RPMI7951 (cell line): ENCODE data around the gene ASIC5. TPM values are rescaled to one million over a fixed set of nuclear protein-coding genes. Genes with fewer than 3 reads are reported as not detected.
A peak's percentile ranks its signal among the peaks of the same experiment; 100 is the strongest.

Experiments used
- DNase-seq: peaks from one replicate; pipeline ENCODE4 v3.0.0-alpha.2; 2012; ENCODE audit warnings: low read depth
- total RNA-seq: library from RNA; depleted of rRNA; stranded (reverse); fragments of >200 nt; shearing (Covaris generic); gene quantifications from 2 replicates; pipeline ENCODE4 v1.2.3, GENCODE V29; 2014

ASIC5 gene
- total RNA-seq, 1 experiment from 2014 or later = not detected

DNA sequence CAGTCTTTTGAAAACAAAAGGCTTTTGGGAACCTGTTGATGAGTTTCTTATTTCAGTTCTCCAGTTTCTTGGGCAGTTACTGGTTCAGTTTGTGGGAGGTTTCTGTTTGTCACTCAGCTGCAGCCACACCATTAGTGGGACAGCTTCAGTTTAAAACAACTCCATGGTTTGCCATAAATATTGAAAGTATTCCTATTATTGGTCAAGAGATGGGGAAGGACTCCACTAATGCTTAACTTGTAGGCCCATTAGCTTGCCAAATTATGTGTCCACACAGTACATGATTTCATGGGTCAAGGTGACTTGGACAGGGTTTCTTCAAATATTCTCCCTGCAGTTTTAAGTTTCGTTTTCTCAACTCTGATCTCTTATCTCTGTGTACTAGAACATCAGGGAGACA is 15.5 kb upstream of the ASIC5 start:
- DNase-seq = no peak

DNA sequence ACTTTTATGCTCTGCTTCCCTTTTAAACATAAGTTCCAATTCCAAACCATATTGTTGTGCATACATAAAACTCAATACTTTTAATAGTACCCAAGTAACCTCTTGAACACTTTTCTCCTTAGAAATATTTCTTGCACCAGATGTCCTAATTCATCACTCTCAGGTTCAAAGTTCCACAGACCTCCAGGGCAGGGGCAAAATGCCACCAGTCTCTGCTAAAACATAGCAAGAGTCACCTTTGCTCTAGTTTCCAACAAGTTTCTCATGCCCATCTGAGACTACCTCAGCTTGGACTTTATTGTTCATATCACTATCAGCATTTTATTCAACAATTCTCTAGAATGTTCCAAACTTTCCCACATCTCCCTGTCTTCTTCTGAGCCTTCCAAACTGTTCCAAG is 13.7 kb upstream of the ASIC5 start:
- no peak for DNase-seq

DNA sequence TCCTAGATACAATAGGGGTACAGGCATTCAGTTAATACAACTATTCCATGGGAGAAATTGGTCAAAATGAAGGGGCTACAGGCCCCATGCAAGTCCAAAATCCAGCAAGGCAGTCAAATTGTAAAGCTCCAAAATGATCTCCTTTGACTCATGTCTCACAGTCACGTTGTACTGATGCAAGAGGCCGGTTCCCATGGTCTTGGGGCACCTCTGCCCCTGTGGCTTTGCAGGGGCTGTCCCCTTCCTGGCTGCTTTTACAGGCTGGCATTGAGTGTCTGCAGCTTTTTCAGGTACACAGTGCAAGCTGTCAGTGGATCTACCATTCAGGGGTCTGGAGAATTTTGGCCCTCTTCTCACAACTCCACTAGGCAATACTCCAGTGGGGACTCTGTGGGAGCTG is 12.5 kb upstream of the ASIC5 start:
- no peak for DNase-seq

DNA sequence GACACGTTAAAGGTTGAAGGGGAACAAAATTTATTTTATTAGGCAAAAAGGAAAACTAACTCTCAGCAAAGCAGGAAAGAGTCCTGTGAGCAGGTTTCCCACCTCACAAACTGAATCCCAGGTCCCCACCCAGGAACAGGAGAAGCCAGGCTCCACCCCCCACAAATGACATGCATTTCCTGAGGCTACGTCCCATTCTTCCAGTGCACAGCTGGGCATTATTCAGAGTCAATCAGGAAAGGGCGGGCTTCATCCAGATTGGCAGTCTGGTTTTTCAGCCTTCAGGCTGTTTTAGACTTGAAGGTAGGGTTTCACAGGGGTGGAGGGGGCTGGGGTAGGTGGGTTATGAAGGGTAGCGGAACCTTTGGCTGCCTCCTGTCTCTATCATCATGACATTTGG is 11.9 kb upstream of the ASIC5 start:
- DNase-seq = no peak

DNA sequence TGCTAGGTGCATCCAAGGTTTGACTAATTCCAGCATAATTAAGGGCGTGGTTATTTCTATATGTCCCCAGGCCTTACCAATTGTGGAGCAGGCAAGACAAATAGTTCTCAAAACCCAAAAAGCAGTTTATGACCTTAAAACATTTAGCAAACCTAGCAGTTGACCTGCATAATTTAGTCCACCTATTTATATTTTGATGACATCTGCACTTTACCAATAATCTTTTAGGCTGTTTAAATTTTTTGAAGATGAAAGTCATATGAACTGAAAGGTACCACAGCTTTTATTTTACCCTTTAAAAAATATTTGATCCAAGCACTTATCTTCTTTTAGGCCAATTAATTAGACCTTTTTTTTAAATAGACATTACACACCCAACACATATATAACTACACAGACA is 9.8 kb upstream of the ASIC5 start:
- DNase-seq = no peak

DNA sequence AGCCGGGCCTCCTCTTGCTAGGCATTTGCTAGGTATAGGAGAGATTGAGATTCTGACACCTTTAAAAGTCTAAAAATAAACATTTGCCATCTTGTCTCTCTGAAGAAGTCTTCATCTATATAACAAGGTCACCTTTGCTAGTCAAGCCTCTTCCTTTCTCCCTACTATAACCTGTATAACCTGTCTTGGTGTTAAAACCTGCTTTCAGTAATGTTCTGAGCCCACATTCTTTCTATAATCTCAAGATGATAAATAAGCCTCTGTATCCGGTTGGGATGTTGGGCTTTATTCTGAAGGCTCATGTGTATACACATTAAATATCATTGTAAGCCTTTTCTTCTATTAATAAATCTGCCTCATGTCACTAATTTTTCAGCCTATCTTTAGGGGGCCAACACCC is 10.2 kb downstream of the ASIC5 start:
- no peak for DNase-seq

DNA sequence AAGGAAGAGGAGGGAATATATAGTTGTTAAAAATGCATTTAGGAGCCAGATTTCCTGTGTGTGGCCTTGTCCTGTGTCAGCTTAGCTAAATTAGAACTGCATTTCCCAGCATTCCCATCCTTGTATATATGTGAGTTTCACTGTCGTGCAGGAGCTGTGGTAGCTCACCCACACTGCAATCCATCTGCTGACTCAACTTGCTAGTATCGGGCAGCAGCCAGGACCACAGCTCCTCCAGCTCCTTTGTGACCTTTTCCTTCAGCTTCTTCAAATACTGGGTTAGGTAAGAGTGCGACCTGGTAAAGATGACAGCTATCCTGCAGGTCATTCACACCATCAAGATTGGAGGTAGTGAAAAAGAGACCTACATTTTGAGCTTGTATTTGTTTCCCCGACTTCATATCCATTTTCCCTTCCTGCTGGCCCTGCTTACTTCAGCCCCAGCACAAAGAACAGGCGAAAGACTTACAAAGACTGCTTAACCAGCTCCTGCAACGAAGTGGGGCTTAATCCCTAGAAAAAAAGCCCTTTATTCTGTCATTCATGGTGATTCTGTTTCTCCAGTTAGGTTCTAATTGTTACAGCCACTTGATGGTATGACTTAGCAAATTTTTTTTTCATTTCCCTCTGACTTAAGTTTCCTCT is 11.4 kb downstream of the ASIC5 start:
- DNase-seq = peak; percentile 77

DNA sequence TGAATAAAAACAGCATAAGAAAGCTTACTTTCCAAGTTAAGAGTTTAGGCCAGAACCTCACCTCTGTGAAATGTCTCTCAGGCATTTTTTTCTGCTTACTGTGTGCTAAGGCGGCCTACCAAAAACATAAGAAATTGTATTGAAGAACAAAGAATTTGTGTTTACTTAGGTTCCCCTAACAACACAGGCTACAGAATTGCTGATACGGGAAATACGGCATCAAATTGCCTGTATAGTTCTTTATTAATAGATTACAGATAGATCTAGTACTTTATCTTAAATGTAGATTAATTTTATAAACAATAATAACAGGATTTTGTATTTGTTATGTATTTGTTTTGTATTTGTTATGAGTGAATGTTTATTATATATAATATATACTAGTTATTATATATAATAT is 12.9 kb downstream of the ASIC5 start:
- DNase-seq = no peak

DNA sequence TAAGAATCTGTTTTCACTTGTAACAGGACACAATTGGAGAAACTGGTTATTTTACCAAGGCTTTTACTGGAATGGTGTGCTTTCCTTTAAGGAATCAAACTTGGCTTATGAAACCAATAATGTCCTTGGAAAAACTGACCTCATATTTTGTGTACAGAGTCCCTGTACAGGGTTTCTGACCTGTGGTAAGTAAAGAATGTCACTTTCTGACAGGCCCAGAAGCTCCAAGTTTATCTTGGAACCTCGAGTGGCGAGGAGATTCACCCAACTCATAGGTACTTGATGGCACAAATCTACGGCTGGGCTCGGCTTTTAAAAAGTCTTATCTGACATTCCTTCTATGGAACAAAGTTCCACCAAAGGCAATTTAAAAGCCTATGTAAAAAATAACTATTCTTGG is 17.0 kb downstream of the ASIC5 start:
- DNase-seq = no peak

DNA sequence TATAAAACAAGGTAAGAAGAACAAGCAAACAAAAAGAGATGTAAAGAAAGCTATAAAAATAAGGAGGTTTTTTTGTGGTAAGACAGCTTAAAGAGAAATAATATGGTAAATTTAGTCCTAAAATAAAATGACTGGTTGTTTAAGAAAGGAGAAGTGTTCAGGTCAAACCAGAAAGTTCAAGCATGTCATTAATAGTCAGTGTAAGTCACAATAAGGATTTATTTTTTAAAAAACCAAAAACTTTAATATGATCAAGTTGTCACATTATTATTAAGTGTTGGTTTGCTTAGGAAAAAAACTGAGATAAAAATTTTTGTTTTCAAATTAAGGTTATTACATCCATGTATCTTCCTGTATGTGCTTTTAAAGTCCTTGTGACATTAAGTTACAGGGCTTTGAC is 19.1 kb downstream of the ASIC5 start:
- DNase-seq = no peak

DNA sequence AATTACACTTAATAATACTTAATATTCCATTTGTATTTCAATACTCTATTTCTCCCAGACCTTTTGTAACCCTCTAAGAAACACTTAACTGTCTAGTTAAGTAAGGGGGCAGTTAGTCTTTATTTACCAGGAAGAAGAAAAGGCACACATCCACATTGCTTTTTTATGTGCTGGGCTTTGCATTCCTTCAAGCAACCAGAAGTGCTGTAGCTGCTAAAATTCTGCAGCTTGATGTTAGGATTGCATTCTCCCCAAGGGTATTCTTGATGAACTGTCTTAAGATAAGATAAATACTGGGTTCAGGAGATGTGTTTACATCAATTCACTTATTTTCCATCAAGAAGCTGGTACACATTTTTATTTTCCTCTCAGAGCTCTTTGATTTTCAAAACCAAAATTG is 24.0 kb downstream of the ASIC5 start:
- DNase-seq = no peak

DNA sequence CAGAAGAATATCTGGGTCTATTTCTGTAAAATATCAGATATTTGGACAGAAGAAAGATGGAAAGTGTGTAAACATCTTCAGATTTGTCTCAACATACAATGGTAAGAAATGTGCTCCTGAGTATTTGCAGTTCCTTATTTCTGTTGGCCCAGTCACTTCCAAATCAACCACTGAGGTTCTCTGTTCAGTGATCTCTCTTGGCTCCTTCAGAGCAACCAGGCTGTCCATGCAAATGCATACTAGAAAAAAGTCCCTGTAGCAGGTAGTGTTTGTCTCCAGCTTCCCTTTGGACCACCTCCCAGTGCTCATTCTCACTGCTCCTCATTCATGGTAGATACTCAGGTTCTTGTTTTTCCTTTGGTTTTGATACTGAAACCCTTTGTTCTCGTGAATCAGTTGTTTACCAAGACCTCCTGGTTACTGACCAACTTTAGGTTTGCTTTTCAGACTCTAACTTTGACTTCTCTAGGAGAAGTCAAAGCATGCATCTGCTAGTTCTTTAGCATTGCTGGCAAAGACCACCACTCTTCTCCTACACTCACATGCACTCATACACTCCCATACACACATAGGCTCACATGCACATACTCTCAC is 28.8 kb downstream of the ASIC5 start:
- no peak for DNase-seq

DNA sequence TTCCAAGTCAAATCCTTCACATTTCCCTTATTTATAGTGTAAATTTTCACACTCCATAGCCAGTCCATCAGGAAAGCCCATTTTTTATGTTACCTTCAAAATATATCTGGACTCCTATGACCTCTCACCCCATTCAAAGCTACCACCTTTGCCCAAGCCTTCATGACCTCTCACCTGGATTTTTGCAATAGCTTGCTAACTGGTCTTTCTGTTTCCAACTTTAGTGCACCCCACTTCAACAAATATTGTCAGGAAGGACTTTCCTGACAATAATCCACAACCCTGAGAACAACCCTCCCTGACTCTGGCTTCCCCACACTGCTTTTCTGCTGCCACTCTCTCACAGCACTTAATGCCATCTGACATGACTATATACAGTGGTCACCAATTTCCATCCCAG is 33.4 kb downstream of the ASIC5 start:
- no peak for DNase-seq

DNA sequence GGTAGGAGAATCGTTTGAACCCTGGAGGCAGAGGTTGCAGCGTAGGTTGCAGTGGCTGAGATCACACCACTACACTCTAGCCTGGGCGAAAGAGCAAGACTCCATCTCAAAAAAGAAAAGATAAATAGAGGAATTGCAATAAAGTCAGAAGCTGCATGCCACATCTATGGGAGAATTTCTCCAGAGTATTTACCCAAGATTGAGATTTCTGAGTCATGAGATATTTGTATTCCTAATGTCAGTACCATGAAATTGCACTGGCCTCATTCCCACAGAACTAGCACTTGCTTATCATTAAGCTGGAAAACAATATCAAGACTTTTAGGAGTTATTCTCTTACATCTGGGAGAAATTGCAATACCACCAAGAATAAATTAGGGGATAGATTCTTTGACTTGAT is 37.4 kb downstream of the ASIC5 start:
- DNase-seq = peak; percentile 13

DNA sequence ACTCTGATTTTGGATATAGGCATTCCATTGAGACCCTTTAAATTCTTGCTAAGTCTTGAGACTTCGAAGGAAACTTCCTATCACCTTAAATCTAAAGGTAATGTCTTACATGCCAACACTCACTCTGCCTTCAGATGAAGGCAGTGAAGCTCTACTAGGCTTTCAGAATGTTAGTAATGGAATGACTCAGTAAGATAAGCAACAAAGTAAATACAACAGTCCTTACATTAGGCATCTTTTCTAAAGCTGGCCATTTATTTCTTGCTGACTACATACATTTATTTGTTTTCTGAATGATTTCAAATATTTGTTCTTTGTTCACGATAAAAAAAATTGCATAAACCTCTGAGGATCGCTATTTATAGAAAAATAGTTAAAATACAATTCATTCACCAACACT is 43.5 kb downstream of the ASIC5 start:
- DNase-seq = no peak

DNA sequence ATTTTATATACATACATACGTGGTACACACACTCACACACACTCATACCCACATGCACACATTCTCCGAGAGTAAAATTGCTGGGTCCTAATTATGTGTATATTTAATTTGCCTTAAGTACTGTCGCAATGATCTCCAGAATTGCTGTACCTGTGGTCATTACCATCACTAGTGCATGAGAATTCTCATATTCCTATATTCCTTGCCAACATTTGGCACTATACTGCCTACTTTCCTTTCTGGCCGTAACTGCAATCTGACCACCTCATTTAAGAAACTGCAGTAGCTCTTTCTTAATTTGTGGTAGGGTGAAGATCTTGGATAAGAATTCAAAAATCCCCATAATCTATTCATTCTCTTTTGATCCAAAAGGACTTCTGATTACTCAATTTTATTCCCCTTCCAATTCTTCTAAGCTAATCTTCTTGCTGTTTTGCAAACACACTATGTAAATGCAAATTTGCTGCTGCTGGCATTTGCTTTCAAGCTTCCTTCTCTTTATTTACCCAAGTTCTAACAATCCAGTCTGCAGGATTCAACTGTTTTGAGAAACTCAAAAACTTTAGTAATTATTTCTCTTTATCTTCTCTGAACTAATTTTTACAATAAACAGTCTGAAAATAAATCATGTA is 45.1 kb downstream of the ASIC5 start:
- no peak for DNase-seq

DNA sequence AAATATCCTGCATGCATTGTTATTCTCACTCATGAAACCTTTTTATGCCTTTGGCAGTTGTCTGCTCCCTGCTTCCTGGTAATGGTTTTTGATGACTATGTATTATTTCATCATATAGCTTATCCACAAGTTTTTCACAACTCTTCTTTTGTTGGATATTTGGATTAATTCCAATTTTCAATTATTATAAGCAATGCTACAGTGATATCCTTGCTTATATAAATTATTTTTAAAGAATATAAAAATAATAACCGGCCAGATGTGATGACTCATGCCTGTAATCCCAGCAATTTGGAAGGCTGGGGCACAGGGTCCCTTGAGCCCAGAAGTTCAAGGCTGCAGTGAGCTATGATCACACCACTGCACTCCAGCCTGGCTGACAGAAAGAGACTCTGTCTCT is 47.0 kb downstream of the ASIC5 start:
- no peak for DNase-seq

DNA sequence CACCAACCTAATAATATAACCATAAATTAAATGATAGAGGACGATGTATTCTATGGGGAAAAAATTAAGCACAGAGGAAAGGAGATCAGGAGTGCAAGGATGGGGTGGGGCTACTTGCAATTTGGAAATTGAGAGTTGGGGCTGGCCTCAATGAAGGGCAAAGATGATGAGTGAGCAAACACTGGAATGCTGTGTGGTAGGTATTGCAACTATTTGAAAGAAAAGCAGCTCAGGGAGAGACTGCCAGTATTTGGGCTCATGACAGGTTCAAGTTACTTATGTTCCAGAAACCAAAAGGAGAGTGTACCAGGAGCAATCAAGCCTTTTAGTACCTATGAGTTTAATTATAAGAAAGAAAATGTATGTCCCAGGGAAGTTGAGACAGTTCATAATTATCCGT is 47.4 kb downstream of the ASIC5 start:
- no peak for DNase-seq

DNA sequence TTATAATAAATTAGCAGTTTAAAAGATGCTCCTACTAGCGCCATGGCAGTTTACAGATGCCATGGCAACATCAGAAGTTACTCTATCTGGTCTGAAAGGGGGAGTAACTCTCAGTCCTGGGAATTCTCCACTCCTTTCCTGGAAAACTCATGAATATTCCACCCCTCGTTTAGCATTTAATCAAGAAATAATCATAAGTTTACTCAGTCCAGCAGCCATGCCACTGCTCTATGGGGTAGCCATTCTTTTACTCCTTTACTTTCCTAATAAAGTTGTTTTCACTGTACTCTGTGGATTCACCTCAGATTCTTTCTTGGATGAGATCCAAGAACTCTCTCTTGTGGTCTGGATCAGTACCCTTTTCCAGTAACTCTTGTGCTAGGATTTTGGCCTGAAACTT is 55.0 kb downstream of the ASIC5 start:
- peak; percentile 10 for DNase-seq

DNA sequence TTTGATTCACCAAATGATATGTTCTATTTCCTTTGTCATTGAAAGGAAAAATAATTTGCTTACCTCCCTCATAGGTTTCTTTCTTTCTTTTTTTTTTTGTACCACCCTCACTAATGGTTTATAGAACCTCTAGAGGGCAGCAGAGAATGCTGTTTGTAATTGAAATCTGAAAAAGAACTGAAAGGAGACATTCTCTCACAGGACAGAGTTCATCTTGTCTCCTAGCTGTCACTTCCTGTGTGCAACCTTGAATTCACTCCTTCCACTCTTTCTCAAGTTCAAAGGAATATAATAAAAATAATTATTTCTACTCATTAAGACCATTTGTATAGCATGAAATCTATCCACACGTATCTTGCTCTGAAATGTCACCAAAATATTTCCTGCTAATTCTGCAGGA is 56.2 kb downstream of the ASIC5 start:
- DNase-seq = peak; percentile 89

DNA sequence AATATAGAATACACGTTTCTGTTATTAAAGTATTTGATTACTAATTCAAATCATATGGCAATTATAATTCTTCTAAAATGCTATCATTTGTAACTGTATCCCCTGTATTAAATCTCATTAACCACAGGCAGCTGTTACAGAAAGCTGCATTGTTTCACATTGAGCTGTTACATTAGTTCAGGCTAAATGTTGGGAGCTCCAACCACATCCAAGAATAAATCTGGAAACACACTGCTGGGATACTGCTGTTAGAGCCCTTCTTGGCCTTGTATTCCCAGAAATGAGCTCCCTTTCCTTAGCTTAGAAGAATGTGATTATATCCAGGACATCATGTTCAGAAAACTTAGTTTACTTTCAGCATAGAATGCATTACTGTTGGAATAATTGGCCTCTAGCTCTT is 59.1 kb downstream of the ASIC5 start:
- DNase-seq = peak; percentile 58

DNA sequence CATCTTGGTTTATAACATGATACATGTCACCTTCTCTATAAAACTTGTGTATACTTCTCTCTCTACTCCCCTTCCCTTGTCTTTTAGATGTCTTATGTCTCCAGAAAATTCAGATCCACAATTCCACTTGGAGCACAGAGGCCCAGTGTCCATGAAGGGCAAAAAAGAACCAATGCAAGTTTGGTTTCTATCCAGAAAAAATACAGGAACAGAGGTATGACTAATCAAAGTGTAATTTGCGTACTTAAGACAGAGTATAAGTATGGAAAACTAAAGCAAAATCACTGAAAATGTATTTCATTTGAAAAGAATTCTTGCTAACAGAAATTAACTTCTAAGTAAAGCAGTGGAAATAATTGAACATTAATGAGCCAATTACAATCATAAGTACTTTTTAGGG is 61.1 kb downstream of the ASIC5 start:
- peak; percentile 61 for DNase-seq

DNA sequence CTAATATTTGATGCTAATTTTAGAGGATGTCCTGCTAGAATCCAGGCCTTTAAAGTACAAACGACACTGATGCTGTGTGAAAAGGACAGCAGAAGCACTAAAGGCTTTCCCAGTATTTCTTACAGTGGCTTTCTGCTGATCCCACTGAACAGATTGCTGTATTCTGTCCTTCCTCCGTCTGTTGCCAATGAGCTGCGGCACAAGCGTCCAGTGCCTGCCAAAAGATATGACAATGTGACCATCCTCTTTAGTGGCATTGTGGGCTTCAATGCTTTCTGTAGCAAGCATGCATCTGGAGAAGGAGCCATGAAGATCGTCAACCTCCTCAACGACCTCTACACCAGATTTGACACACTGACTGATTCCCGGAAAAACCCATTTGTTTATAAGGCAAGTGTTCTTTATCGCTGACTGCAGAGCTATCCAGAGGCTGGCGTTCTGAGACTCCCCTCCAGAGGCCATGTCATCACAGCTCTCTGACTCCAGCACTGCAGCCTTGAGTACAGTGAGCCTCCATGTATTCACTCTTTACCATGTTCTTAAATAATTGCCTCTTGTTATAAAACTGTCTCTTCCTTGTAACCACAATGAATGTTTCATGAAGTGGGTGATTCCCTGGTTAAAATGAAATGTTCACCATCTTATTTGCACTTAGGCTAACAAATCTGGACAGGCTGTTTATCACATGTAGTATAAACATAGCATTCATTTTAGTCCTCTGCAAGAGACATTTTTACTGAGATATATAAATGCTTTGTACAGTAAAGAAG is 63.7 kb downstream of the ASIC5 start:
- DNase-seq = no peak
